HG03342 (cell line): ENCODE measurements around the gene SAMD4A.
"Not testable (repeated sequence)": the region's sequence is repeated elsewhere in the genome, so short reads cannot be mapped to it uniquely, and the experiment has no call there.

Experiments used
- ATAC-seq: cut with Tn5 transposase; IDR thresholded peaks from one replicate; pipeline ENCODE4 v1.9.1; 2021; ENCODE audit warnings: mild to moderate bottlenecking, moderate library complexity; ENCODE audit not compliant: unreplicated experiment

SAMD4A gene

GRCh38 chr14:54591866-54592265 lies 24.9 kb downstream of the SAMD4A start:
- ATAC-seq = no peak

GRCh38 chr14:54593860-54594259 lies 26.9 kb downstream of the SAMD4A start:
- ATAC-seq = no peak

GRCh38 chr14:54594537-54594936 lies 27.6 kb downstream of the SAMD4A start:
- no peak for ATAC-seq

GRCh38 chr14:54597795-54598443 lies 31.0 kb downstream of the SAMD4A start:
- no peak for ATAC-seq

GRCh38 chr14:54599966-54600716 lies 33.2 kb downstream of the SAMD4A start:
- ATAC-seq = no peak

GRCh38 chr14:54600717-54601109 lies 33.8 kb downstream of the SAMD4A start:
- no peak for ATAC-seq

GRCh38 chr14:54603362-54603761 lies 36.4 kb downstream of the SAMD4A start:
- no peak for ATAC-seq

GRCh38 chr14:54606178-54606577 lies 39.2 kb downstream of the SAMD4A start:
- no peak for ATAC-seq

- no peak for ATAC-seq
Measured at GRCh38 chr14:54606631-54607133, 39.8 kb downstream of the SAMD4A start.

- no peak for ATAC-seq
Measured at GRCh38 chr14:54609576-54609975, 42.6 kb downstream of the SAMD4A start.

- no peak for ATAC-seq
Measured at GRCh38 chr14:54610051-54610977, 43.4 kb downstream of the SAMD4A start.

- ATAC-seq = no peak
Measured at GRCh38 chr14:54614296-54614695, 47.4 kb downstream of the SAMD4A start.

GRCh38 chr14:54617467-54617866 lies 50.5 kb downstream of the SAMD4A start:
- no peak for ATAC-seq

- ATAC-seq = no peak
Measured at GRCh38 chr14:54621686-54622085, 54.8 kb downstream of the SAMD4A start.

- peak; percentile 84 for ATAC-seq
Measured at GRCh38 chr14:54622192-54622958, 55.4 kb downstream of the SAMD4A start.

GRCh38 chr14:54623279-54624004 lies 56.5 kb downstream of the SAMD4A start:
- no peak for ATAC-seq

GRCh38 chr14:54624005-54624358 lies 57.1 kb downstream of the SAMD4A start:
- not testable (repeated sequence) for ATAC-seq

GRCh38 chr14:54625112-54625511 lies 58.2 kb downstream of the SAMD4A start:
- no peak for ATAC-seq

GRCh38 chr14:54627219-54627539 lies 60.3 kb downstream of the SAMD4A start:
- ATAC-seq = peak; percentile 18
